NCI-H82 treated with DMSO at 0.1 percent for 48 hours (cell line): ENCODE data around the gene ALPK1.

Experiments used
- DNase-seq: peaks from one replicate; lab custom pipeline; 2025; ENCODE audit not compliant: unreplicated experiment; lab: John Stamatoyannopoulos, UW

ALPK1 gene

GRCh38 chr4:112327965-112328733 is 31.0 kb downstream of the ALPK1 start:
- peak; percentile 45 for DNase-seq

DNA sequence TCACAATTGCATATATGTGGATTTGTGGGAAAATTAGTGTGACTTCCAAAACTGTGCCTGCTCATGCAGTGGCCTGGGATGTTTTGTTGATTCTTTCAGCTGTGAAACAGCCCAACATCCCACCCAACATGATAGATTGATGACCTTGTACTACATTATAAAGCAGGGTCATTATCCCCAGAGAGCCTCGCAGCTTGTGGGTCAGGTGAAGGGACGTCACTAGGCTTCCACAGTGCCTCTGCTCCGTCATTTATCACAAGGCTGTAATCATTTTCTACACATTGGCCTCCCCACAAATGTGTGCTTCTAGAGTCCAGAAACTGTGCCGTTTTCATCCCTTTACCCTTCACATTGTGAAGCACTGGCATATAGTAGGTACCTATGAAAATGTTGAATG is 31.6 kb downstream of the ALPK1 start:
- no peak for DNase-seq

- DNase-seq = no peak
Observed at GRCh38 chr4:112329672-112330375, 32.7 kb downstream of the ALPK1 start.

GRCh38 chr4:112330921-112331320 is 33.8 kb downstream of the ALPK1 start:
- DNase-seq = no peak

- DNase-seq = no peak
Observed at GRCh38 chr4:112332398-112332797, 35.2 kb downstream of the ALPK1 start.

DNA sequence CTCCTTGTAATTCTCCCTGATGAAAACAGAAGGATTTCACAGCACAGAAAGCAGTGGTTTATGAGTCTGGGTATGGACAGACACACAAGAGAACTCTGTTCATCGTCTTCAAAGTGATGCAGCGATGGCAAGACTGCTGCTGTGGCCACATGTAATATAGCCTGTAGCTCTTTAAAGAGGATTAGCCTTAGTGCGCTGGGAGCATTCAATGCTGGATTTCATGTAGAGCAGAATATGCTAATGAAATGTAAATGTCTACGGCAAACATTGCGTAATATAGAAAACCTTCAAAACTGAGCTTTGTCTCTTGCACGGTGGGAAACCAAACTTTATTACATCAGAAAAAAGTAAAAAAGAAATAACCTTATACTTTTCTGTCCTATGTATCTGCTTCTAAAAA is 42.9 kb downstream of the ALPK1 start:
- DNase-seq = peak; percentile 70

DNA sequence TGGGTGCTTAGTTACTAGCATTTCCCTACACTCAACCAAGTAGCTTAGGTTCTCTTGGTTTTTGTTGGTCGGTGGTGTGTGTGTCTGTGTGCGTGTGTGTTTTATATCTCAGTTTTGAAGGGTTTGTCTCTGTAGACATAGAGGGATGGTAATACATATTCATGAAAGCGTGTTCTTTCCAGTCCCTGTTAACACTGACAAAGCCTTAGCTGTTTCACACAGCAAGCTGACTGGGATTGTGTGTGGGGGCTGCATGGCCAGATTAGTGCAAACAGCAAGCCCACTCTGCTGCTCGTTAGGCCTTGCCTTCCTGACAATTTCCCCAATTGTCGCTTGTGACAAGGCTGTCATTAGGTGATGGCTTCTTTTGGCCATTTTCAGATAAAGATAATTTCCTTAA is 43.9 kb downstream of the ALPK1 start:
- DNase-seq = no peak

DNA sequence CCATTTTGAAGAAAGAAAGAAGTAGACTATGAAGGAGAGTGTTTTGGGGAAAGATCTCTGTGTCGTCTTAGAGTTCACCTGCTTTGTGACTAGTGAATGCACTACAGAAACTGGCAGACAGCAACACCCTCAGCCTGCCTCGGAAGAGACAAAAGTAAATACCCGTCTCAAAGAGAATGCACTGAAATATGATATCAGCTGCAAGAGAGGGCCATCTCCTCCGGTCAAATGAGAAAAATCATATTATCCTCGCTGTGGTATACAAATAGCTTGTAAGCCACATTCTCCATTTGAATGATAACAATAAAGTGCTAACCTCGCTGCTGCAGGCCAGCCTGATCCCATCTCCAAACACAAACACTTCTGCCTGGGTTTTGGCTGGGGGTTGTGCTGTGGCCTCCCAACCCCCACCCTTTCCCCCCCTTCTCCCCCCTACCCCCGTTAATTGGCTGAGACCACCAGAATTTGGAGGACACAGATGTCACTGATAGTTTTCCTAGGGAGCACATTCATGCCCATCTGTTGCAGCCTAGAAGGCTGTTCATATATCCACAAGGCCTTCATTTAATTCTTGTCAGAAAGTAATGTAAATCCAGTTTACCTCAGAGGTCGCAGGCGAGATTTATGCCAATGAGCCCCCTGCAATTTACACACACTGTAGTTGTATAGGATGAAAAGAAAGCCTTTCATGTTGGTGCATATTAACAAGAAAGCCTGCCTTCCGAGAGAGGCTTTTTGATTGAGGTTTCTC is 46.3 kb downstream of the ALPK1 start:
- peak; percentile 92 for DNase-seq

DNA sequence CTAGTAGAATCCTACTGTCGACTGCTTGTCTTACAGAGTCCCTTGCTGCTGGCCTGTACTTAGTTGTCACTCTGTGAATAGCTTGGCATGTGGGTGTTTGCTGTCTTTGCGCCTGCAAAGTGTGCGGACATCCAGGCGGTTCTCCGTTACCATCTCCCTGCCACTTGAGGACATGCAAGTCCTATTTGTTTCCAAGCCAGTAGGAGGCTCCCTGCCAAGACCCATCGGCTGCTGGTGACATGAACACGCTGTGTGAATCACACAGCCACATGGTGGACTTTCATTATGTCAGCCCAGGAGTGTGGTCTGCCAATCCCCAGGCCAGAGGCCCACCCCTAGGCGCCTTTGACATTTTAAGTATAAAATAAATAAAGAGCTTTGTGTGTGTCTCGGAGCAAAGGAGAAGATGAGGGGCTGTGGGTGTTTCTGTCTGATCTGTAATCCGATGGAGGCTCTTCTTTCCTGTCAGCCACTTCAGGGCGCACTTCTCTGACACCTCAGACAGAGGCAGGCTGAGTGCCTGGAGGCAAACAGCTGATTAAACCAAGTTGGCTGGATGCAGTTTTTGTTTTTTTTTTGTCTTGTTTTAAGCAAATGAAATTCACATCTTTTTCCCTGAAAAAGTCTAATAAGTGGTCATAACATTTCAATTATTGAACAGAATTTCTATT is 51.5 kb downstream of the ALPK1 start:
- DNase-seq = peak; percentile 53

DNA sequence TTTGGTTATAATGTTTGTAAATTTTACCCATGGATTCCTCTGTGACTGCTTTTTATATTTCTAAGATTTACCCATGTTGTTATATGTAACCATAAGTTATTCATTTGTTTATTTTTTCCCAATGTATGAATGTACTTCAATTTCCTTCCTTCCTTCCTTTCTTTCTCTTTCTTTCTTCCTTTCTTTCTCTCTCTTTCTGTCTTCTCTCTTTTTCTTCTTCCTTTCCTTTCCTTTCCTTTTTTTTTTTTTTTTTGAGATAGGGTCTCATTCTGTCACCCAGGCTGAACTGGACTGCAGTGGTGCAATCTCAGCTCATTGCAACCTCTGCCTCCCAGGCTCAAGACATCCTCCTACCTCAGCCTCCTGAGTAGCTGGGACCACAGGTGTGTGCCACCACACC is 55.6 kb downstream of the ALPK1 start:
- no peak for DNase-seq

GRCh38 chr4:112355662-112356061 is 58.5 kb downstream of the ALPK1 start:
- no peak for DNase-seq

GRCh38 chr4:112357453-112357852 is 60.3 kb downstream of the ALPK1 start:
- no peak for DNase-seq

GRCh38 chr4:112357897-112358296 is 60.7 kb downstream of the ALPK1 start:
- no peak for DNase-seq

DNA sequence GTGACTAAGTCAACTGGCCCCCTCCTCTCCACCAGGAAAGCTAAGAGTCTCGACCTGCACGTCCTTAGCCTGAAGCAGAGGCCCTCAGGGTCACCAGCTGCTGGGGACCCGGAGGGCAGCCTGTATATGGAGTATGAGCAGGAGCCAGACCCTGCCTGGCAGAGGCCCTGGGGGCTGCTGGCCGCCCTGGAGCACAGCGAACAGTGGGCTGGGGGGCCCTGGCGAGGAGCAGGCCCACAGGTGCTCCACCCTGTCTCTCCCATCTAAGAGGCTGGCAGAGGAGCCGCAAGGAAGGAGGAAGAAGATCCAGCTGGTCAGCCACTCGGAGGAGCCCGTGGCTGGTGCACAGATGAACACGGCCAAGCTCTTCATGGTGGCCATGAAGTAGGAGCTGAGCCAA is 61.2 kb downstream of the ALPK1 start:
- no peak for DNase-seq

GRCh38 chr4:112358952-112359749 is 62.0 kb downstream of the ALPK1 start:
- DNase-seq = no peak

DNA sequence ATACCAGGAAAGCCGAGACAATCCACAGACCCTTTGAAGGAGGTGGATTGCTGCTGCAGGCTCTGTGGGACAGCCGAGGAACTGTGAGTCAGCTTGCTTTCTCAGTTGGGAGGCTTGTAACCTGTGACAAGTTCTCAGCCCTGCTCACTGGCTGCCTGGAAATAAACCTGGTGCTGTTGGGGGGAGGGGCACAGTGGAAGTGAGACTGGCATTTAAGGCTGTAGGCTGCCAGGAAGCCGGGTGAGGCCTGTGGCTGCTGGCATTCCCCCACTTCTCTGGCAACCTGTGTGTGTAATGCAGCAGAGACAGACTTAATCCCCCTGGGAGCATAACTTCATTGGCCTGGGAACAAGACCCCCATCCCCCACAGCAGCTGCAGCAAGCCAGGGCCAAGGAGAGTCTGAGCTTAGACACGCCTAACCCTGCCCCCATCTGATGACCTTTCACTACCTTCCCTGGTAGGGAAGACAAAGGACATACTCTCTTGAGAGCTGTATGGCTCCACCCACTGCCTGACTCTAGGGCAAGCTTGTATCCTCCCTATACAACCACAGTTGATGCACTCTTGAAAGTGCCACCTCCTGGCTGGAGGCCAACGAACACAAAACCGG is 64.1 kb downstream of the ALPK1 start:
- DNase-seq = no peak

DNA sequence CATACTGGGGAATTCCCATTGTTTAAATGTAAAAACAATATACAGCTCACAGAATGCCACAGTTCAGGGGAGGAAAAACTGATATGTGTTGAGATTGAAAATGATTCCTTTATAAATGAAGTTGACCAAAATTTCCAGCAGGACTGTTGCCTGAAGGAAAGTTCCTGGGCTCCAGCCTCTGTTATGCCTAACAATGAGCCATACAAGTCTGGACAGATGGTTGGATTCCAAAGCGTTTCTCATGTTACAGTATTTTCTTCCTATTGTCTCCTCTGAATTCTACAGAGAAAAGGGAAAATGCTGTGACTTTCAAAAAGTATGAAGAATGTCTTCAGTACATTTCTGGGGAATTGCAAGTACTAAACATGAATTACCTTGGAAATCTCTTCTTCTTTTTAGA is 73.3 kb downstream of the ALPK1 start:
- no peak for DNase-seq

DNA sequence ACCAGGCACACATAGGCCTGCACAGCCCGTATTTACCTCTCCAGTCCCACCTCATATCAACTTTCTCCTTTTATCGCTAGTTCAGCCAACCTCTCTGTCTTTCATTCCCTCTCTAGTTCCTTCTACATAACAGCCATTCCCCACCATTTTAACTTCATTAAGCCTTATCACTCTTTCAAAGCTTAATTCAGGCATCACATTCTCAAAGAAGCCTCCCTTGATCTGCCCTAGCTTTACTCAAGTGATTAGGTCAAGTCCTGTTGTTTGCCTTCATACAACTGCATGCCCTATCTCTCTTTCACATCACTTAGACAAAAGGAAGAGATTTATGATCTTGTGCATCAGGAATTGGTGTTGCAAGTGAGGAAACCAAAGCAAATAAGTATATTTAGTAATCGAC is 74.2 kb downstream of the ALPK1 start:
- DNase-seq = no peak

DNA sequence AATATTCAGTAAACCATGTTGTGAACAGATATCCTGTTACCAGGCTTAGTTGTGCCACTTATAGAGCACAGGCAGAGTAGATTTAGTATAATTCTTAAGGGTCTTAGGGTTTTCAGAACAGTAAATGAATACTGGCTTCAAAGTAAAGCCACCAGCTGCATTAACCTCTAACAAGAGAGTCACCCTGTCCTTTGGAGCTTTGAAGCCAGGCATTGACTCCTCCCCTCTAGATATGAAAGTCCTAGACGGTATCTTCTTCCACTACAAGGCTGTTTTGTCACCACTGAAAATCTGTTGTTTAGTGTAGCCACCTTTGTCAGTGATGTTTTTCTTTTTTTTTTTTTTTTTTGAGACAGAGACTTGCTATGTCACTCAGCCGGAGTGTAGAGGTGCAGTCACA is 77.7 kb downstream of the ALPK1 start:
- no peak for DNase-seq

GRCh38 chr4:112377171-112377570 is 80.0 kb downstream of the ALPK1 start:
- DNase-seq = no peak
